Trophoblast cell (in vitro differentiated cells and primary cell): Measurements from ENCODE around the gene CPLX4.

Experiments
- DNase-seq, 2 donors: peaks; one replicate each; pipeline ENCODE4 v3.0.0-alpha.2; 2016
- H2AFZ ChIP-seq: 2 replicates; pipeline ENCODE4 v1.6.1; 2013; ENCODE audit warnings: low read length, moderate library complexity, mild to moderate bottlenecking; ENCODE audit not compliant: insufficient read depth, poor library complexity
- H2AK5ac ChIP-seq: 2 replicates; pipeline ENCODE4 v1.6.1; 2013; ENCODE audit warnings: mild to moderate bottlenecking, low read length
- H2BK120ac ChIP-seq: 2 replicates; pipeline ENCODE4 v1.6.1; 2013; ENCODE audit warnings: low read length, mild to moderate bottlenecking, moderate library complexity; ENCODE audit not compliant: insufficient read depth, poor library complexity
- H2BK12ac ChIP-seq: 2 replicates; pipeline ENCODE4 v1.6.1; 2013; ENCODE audit warnings: mild to moderate bottlenecking, low read length, moderate library complexity
- H2BK5ac ChIP-seq: 2 replicates; pipeline ENCODE4 v1.6.1; 2013; ENCODE audit warnings: low read length, low read depth, moderate library complexity, mild to moderate bottlenecking; ENCODE audit not compliant: poor library complexity
- H3K14ac ChIP-seq: 2 replicates; pipeline ENCODE4 v1.6.1; 2013; ENCODE audit warnings: mild to moderate bottlenecking, low read length
- H3K18ac ChIP-seq: 2 replicates; pipeline ENCODE4 v1.6.1; 2013; ENCODE audit warnings: mild to moderate bottlenecking, low read length
- H3K23ac ChIP-seq: 2 replicates; pipeline ENCODE4 v1.6.1; 2013; ENCODE audit warnings: low read length
- H3K27ac ChIP-seq: 2 replicates; pipeline ENCODE4 v1.5.1; 2013; ENCODE audit warnings: low read depth, mild to moderate bottlenecking, inconsistent platforms, low read length, moderate library complexity
- H3K27me3 ChIP-seq: 2 replicates; pipeline ENCODE4 v1.6.1; 2013; ENCODE audit warnings: inconsistent platforms, mild to moderate bottlenecking, low read length, moderate library complexity; ENCODE audit not compliant: insufficient read depth
- H3K36me3 ChIP-seq, 2 experiments: 1 replicate in 1 of 2; 2 replicates in 1 of 2; pipeline ENCODE4 v1.6.1; 2013; ENCODE audit warnings: low read length in 2 of 2, mild to moderate bottlenecking in 2 of 2, moderate library complexity in 1 of 2; ENCODE audit not compliant: insufficient read depth in 2 of 2, control insufficient read depth in 1 of 2
- H3K4ac ChIP-seq: 2 replicates; pipeline ENCODE4 v1.6.1; 2013; ENCODE audit warnings: low read depth, mild to moderate bottlenecking, low read length, moderate library complexity
- H3K4me1 ChIP-seq, 2 experiments: 1 replicate in 1 of 2; 2 replicates in 1 of 2; pipeline ENCODE4 v1.6.1; 2013; ENCODE audit warnings: low read length in 2 of 2, mild to moderate bottlenecking in 2 of 2, moderate library complexity in 1 of 2; ENCODE audit not compliant: insufficient read depth in 2 of 2, control insufficient read depth in 1 of 2
- H3K4me2 ChIP-seq: 2 replicates; pipeline ENCODE4 v1.6.1; 2013; ENCODE audit warnings: inconsistent platforms, mild to moderate bottlenecking, low read length, moderate library complexity
- H3K4me3 ChIP-seq: 2 replicates; pipeline ENCODE4 v1.5.1; 2013; ENCODE audit warnings: mild to moderate bottlenecking, low read depth, low read length, inconsistent platforms
- H3K79me1 ChIP-seq: one replicate; pipeline ENCODE4 v1.6.1; 2013; ENCODE audit warnings: low read length
- H3K79me2 ChIP-seq: 2 replicates; pipeline ENCODE4 v1.6.1; 2013; ENCODE audit warnings: low read length, mild to moderate bottlenecking; ENCODE audit not compliant: control insufficient read depth, insufficient read depth, poor library complexity
- H3K9ac ChIP-seq: 2 replicates; pipeline ENCODE4 v1.6.1; 2013; ENCODE audit warnings: mild to moderate bottlenecking, low read length
- H3K9me3 ChIP-seq: 2 replicates; pipeline ENCODE4 v1.6.1; 2013; ENCODE audit warnings: low read depth, mild to moderate bottlenecking, control low read depth, inconsistent platforms, low read length; ENCODE audit not compliant: insufficient read depth
- H4K12ac ChIP-seq: 2 replicates; pipeline ENCODE4 v1.6.1; 2013; ENCODE audit warnings: low read depth, mild to moderate bottlenecking, low read length, moderate library complexity
- H4K8ac ChIP-seq: 2 replicates; pipeline ENCODE4 v1.6.1; 2013; ENCODE audit warnings: low read depth, mild to moderate bottlenecking, low read length, moderate library complexity
- H4K91ac ChIP-seq: one replicate; pipeline ENCODE4 v1.6.1; 2013; ENCODE audit warnings: low read depth, mild to moderate bottlenecking, low read length, moderate library complexity
- WGBS: extraction: QIAGEN DNeasy Blood & Tissue Kit; methylation state at CpG from one replicate; pipeline ENCODE4 v1.1.7; 2013; ENCODE audit warnings: missing lambda C conversion rate; ENCODE audit not compliant: insufficient read length, insufficient coverage; ENCODE audit errors: extremely low coverage; 5-methylcytosine and 5-hydroxymethylcytosine counted together

The CPLX4 gene

GRCh38 chr18:59279722-59280121, 38.7 kb downstream of the CPLX4 start:
- Histone ChIP-seq H3K36me3 (no peaks in the 10 kb centered on the region), H3K18ac (no peak overlapping the region), H4K8ac (no peak overlapping the region), H3K27me3 (peaks cover 33% of the 10 kb centered on the region), H3K79me1 (no peaks in the 10 kb centered on the region), H4K12ac (no peak overlapping the region), H3K23ac (no peak overlapping the region), H3K4me3 (no peak overlapping the region), H2AK5ac (no peak overlapping the region), H3K4me2 (no peak overlapping the region), H3K4me1 (no peaks in the 10 kb centered on the region), H2BK5ac (no peak overlapping the region), H3K9ac (no peak overlapping the region), H3K9me3 (no peaks in the 10 kb centered on the region), H2AFZ (no peak overlapping the region), H3K27ac (no peak overlapping the region), H3K79me2 (no peaks in the 10 kb centered on the region), H2BK12ac (no peak overlapping the region), H3K14ac (no peak overlapping the region), H2BK120ac (no peak overlapping the region), H4K91ac (no peak overlapping the region), H3K4ac (no peak overlapping the region)
- no CpG with 5 or more reads among the region's 1 CpG for whole genome bisulfite sequencing
- no peak for DNase-seq

- no peak overlapping the region for H4K8ac ChIP-seq
- H3K18ac ChIP-seq = no peak overlapping the region
- no peak overlapping the region for H3K27ac ChIP-seq
- no peaks in the 10 kb centered on the region for H3K79me2 ChIP-seq
- no CpG with 5 or more reads among the region's 3 CpGs for WGBS
- no peak overlapping the region for H3K4me2 ChIP-seq
- no peak overlapping the region for H4K12ac ChIP-seq
- no peak overlapping the region for H4K91ac ChIP-seq
- H3K23ac ChIP-seq = no peak overlapping the region
- no peaks in the 10 kb centered on the region for H3K36me3 ChIP-seq
- H3K14ac ChIP-seq = no peak overlapping the region
- H3K79me1 ChIP-seq = no peaks in the 10 kb centered on the region
- no peak overlapping the region for H2BK5ac ChIP-seq
- no peak overlapping the region for H2AFZ ChIP-seq
- H3K4me3 ChIP-seq = no peak overlapping the region
- no peak for DNase-seq
- H3K4me1 ChIP-seq = no peaks in the 10 kb centered on the region
- H2BK12ac ChIP-seq = no peak overlapping the region
- no peak overlapping the region for H2BK120ac ChIP-seq
- H3K9ac ChIP-seq = no peak overlapping the region
- H3K27me3 ChIP-seq = peaks cover 38% of the 10 kb centered on the region
- no peaks in the 10 kb centered on the region for H3K9me3 ChIP-seq
- no peak overlapping the region for H2AK5ac ChIP-seq
- H3K4ac ChIP-seq = no peak overlapping the region
Measured at GRCh38 chr18:59279193-59279592, 39.3 kb downstream of the CPLX4 start.

GRCh38 chr18:59278793-59279192, 39.7 kb downstream of the CPLX4 start:
- Histone ChIP-seq H4K91ac (no peak overlapping the region), H3K4me1 (no peaks in the 10 kb centered on the region), H3K36me3 (no peaks in the 10 kb centered on the region), H3K23ac (no peak overlapping the region), H4K12ac (no peak overlapping the region), H3K4ac (no peak overlapping the region), H3K79me2 (no peaks in the 10 kb centered on the region), H3K4me3 (no peak overlapping the region), H2AFZ (no peak overlapping the region), H3K14ac (no peak overlapping the region), H4K8ac (no peak overlapping the region), H3K79me1 (no peaks in the 10 kb centered on the region), H2BK12ac (no peak overlapping the region), H2AK5ac (no peak overlapping the region), H3K27ac (no peak overlapping the region), H3K27me3 (peaks cover 42% of the 10 kb centered on the region), H2BK120ac (no peak overlapping the region), H3K18ac (no peak overlapping the region), H3K4me2 (no peak overlapping the region), H2BK5ac (no peak overlapping the region), H3K9ac (no peak overlapping the region), H3K9me3 (no peaks in the 10 kb centered on the region)
- WGBS = no CpG with 5 or more reads among the region's 5 CpGs
- DNase-seq = no peak

GRCh38 chr18:59276047-59276446, 42.4 kb downstream of the CPLX4 start:
- no peak overlapping the region for H3K14ac ChIP-seq

More at GRCh38 chr18:59276047-59276446, 42.4 kb downstream of the CPLX4 start:
- no peaks in the 10 kb centered on the region for H3K79me1 ChIP-seq
- no peak overlapping the region for H4K91ac ChIP-seq
- H3K4ac ChIP-seq = no peak overlapping the region
- H2BK5ac ChIP-seq = no peak overlapping the region
- no peak overlapping the region for H3K23ac ChIP-seq
- H4K12ac ChIP-seq = no peak overlapping the region
- H3K27me3 ChIP-seq = peaks cover 63% of the 10 kb centered on the region
- peaks cover 6% of the 10 kb centered on the region for H3K9me3 ChIP-seq
- H3K4me1 ChIP-seq = peaks cover 5 to 10% of the 10 kb centered on the region in 2 experiments
- H3K4me3 ChIP-seq = no peak overlapping the region
- H3K4me2 ChIP-seq = no peak overlapping the region
- no CpG with 5 or more reads among the region's 5 CpGs for WGBS
- H2BK120ac ChIP-seq = no peak overlapping the region
- H3K36me3 ChIP-seq = no peaks in the 10 kb centered on the region
- no peak overlapping the region for H3K18ac ChIP-seq
- H3K79me2 ChIP-seq = no peaks in the 10 kb centered on the region
- H2BK12ac ChIP-seq = no peak overlapping the region
- no peak overlapping the region for H3K9ac ChIP-seq
- H4K8ac ChIP-seq = no peak overlapping the region
- no peak overlapping the region for H2AFZ ChIP-seq
- no peak overlapping the region for H2AK5ac ChIP-seq
- H3K27ac ChIP-seq = no peak overlapping the region
- no peak for DNase-seq
